Upper lobe of left lung (tissue), 6 donors: Measurements from ENCODE around the gene NCOA1. TPM values are rescaled to one million over a fixed set of nuclear protein-coding genes. Genes with fewer than 3 reads are reported as not detected.

Source experiments
- ATAC-seq, 2 donors: fragments of 200-7000 bp; cut with Tn5 transposase; one replicate each; pipeline ENCODE4 v1.9.1; 2022; ENCODE audit warnings: mild to moderate bottlenecking in 2 of 2, moderate library complexity in 2 of 2; ENCODE audit not compliant: low FRiP score in 2 of 2
- DNase-seq, 2 donors: peaks; one replicate each; pipeline ENCODE4 v3.0.0-alpha.2; 2019 to 2020
- H3K27ac ChIP-seq, 4 donors: fragments of 200-600 bp; sonication (generic); one replicate each; pipeline ENCODE4 v1.5.1; 2016 to 2019
- H3K27me3 ChIP-seq, 4 donors: fragments of 200-600 bp; sonication (generic); one replicate each; pipeline ENCODE4 v1.5.1; 2017 to 2019
- H3K36me3 ChIP-seq, 4 donors: fragments of 200-600 bp; sonication (generic); one replicate each; pipeline ENCODE4 v1.5.1; 2016 to 2019
- H3K4me1 ChIP-seq, 4 donors: fragments of 200-600 bp; sonication (generic); one replicate each; pipeline ENCODE4 v1.5.1; 2018 to 2019
- H3K4me3 ChIP-seq, 4 donors: fragments of 200-600 bp; sonication (generic); one replicate each; pipeline ENCODE4 v1.5.1; 2017 to 2019; ENCODE audit warnings: mild to moderate bottlenecking in 2 of 4, moderate library complexity in 1 of 4
- H3K9me3 ChIP-seq, 4 donors: fragments of 200-600 bp; sonication (generic); one replicate each; pipeline ENCODE4 v1.5.1; 2018 to 2019
- EP300 ChIP-seq, 4 donors: sonication (generic); formaldehyde crosslinking; IDR thresholded peaks; one replicate each; pipeline ENCODE4 v1.5.1; 2017; ENCODE audit warnings: antibody characterized with exemption in 4 of 4, control low read depth in 2 of 4
- POLR2A ChIP-seq, 4 donors: fragments of 450-650 bp; IDR thresholded peaks; one replicate each; pipeline ENCODE4 v1.5.1; 2016 to 2017; ENCODE audit warnings: antibody characterized with exemption in 4 of 4, mild to moderate bottlenecking in 2 of 4
- POLR2AphosphoS5 ChIP-seq, 2 donors: sonication (generic); formaldehyde crosslinking; IDR thresholded peaks; one replicate each; pipeline ENCODE4 v1.5.1; 2017; ENCODE audit warnings: antibody characterized with exemption in 2 of 2
- WGBS, 2 donors: methylation state at CpG; one replicate each; pipeline ENCODE4 v1.1.5; 2017 to 2018; 5-methylcytosine and 5-hydroxymethylcytosine counted together
- total RNA-seq, 6 donors: library from RNA; depleted of rRNA in 4 of 6; stranded (reverse); fragments of >200 nt in 4 of 6; gene quantifications; one replicate each; pipeline versions ENCODE4 v1.1.0 to v1.2.1, GENCODE V29; 2016 to 2021
- TF ChIP-seq, protein P1 (sequence below), 6 experiments: fragments of 450-650 bp in 4 of 6; fragments of 200-600 bp in 2 of 6; sonication (generic) in 2 of 6; IDR thresholded peaks; one replicate each; pipeline ENCODE4 v1.5.1; 2016 to 2019; ENCODE audit warnings: antibody characterized with exemption in 6 of 6
- donor health status: DM: no; HTN: no; CAD: no; lungs with moderate emphysema.
- donor health status: DM: no; HTN: yes; CAD: no; lungs with severe emphysema.

The NCOA1 gene
- total RNA-seq, 6 donors from 2014 or later: 38.3 to 68.1 (median 42.5) TPM

DNA sequence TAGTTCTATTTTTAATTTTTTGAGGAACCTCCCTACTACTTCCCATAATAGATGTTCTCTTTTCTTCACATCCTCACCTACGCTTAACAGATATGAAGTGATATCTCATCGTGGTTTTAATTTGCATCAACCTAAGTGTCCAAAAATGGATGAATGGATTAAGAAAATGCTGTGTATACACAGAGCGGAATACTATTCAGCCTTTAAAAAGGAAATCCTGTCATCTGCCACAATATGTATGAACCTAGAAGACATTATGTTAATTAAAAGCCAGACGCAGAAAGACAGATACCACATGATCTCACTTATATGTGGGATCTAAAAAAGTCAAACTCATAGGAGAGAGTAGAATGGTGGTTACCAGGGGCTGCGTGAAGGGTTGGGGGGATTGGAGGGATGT is 189.1 kb downstream of the NCOA1 start:
- no peak for ATAC-seq

DNA sequence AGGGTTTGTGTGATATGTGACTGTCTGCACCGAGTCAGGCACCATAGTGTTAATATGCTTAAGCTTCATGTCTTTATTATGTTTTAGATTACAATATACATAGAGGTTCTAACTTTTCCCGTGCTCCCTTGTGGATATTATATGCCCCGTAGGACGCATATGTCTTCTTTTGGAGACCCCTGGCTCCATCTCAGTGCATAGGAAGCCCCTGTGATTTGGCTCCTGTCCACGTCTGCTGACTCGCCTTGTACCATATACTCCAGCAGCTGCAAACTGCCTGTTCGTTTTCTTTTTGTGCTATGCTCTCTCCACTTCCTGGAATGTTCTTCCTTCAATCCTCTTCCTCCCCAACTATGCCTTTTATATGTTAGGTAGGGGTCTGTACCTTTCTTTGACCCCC is 191.2 kb downstream of the NCOA1 start:
- ATAC-seq: no peak
- Histone ChIP-seq H3K27me3 (no peaks in the 10 kb centered on the region), H3K36me3 (peaks cover 0 to 5% (median 2%) of the 10 kb centered on the region in 4 donors), H3K9me3 (no peaks in the 10 kb centered on the region), H3K4me3 (no peak overlapping the region), H3K27ac (no peak overlapping the region), H3K4me1 (no peaks in the 10 kb centered on the region)
- no peak for DNase-seq
- WGBS, 2 donors: 68 to 80% methylated on average over 7 of the region's 7 CpGs
- TF ChIP-seq POLR2AphosphoS5 (IDR thresholded peaks at IDR 0.05): no peak
- TF ChIP-seq, protein P1, sequence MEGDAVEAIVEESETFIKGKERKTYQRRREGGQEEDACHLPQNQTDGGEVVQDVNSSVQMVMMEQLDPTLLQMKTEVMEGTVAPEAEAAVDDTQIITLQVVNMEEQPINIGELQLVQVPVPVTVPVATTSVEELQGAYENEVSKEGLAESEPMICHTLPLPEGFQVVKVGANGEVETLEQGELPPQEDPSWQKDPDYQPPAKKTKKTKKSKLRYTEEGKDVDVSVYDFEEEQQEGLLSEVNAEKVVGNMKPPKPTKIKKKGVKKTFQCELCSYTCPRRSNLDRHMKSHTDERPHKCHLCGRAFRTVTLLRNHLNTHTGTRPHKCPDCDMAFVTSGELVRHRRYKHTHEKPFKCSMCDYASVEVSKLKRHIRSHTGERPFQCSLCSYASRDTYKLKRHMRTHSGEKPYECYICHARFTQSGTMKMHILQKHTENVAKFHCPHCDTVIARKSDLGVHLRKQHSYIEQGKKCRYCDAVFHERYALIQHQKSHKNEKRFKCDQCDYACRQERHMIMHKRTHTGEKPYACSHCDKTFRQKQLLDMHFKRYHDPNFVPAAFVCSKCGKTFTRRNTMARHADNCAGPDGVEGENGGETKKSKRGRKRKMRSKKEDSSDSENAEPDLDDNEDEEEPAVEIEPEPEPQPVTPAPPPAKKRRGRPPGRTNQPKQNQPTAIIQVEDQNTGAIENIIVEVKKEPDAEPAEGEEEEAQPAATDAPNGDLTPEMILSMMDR (IDR thresholded peaks at IDR 0.05): no peak
- no peak for TF ChIP-seq POLR2A (IDR thresholded peaks at IDR 0.05)
- TF ChIP-seq EP300 (IDR thresholded peaks at IDR 0.05): no peak

More for the DNA sequence above, 189.1 kb downstream of the NCOA1 start:
- Histone ChIP-seq H3K36me3 (peaks cover 0 to 5% (median 0%) of the 10 kb centered on the region in 4 donors), H3K27ac (no peak overlapping the region), H3K27me3 (no peaks in the 10 kb centered on the region), H3K4me1 (no peaks in the 10 kb centered on the region), H3K9me3 (no peaks in the 10 kb centered on the region), H3K4me3 (no peak overlapping the region)
- TF ChIP-seq POLR2AphosphoS5 (IDR thresholded peaks at IDR 0.05) (no peak), POLR2A (IDR thresholded peaks at IDR 0.05) (no peak), EP300 (IDR thresholded peaks at IDR 0.05) (no peak)
- TF ChIP-seq, protein P1 (IDR thresholded peaks at IDR 0.05): no peak
- no peak for DNase-seq
- WGBS, 2 donors: 94% methylated on average over 5 of the region's 5 CpGs

DNA sequence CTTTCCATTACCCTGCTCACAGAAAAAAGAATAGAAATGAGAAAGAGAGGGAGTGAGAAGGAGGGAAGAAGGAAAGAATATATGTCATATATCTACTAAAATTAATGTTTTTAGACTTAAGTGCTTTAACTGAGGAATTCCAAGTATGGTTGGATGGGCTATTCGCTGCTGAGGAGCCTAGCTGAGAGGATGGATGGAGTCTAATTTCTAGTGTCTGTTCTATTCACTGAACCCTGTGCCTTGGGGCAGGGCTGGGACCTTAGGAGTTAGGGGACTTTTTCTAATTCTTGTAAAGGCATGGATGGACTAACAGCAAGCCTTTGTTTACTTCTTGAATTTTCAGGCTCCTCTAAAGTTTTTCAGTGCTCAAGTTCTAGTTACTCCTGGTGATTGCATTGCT is 192.4 kb downstream of the NCOA1 start:
- no peak for TF ChIP-seq EP300 (IDR thresholded peaks at IDR 0.05)
- TF ChIP-seq POLR2A (IDR thresholded peaks at IDR 0.05): no peak
- TF ChIP-seq, protein P1 (IDR thresholded peaks at IDR 0.05): no peak
- no peak for TF ChIP-seq POLR2AphosphoS5 (IDR thresholded peaks at IDR 0.05)
- H3K9me3 ChIP-seq: no peaks in the 10 kb centered on the region
- DNase-seq (no peak), ATAC-seq (no peak)
- no peaks in the 10 kb centered on the region for H3K4me1 ChIP-seq
- WGBS, 2 donors: 95% methylated on average over 1 of the region's 1 CpG
- H3K27me3 ChIP-seq: no peaks in the 10 kb centered on the region
- no peak overlapping the region for H3K27ac ChIP-seq
- peaks cover 0 to 6% (median 0%) of the 10 kb centered on the region in 4 donors for H3K36me3 ChIP-seq
- no peak overlapping the region for H3K4me3 ChIP-seq

DNA sequence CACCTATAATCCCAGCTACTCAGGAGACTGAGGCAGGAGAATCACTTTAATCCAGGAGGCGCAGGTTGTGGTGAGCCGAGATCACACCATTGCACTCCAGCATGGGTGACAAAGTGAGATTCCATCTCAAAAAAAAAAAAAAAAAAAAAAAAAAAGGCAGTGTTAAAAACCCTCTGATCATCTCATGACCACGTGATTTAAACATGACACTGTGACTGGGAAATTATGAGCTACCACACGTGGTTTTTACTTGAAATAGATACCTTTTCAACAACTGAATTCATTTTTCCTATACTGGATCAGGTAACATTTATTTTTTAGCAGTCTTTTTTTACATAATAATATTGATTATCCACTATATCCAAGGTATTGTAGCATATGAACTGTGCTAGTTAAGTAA is 199.5 kb downstream of the NCOA1 start:
- DNase-seq (no peak), ATAC-seq (no peak)
- Histone ChIP-seq H3K4me3 (no peak overlapping the region), H3K9me3 (no peaks in the 10 kb centered on the region), H3K4me1 (no peaks in the 10 kb centered on the region), H3K36me3 (peaks cover 0 to 5% (median 2%) of the 10 kb centered on the region in 4 donors), H3K27ac (no peak overlapping the region), H3K27me3 (no peaks in the 10 kb centered on the region)
- TF ChIP-seq, protein P1 (IDR thresholded peaks at IDR 0.05): no peak
- no peak for TF ChIP-seq POLR2A (IDR thresholded peaks at IDR 0.05)
- TF ChIP-seq EP300 (IDR thresholded peaks at IDR 0.05): no peak
- no peak for TF ChIP-seq POLR2AphosphoS5 (IDR thresholded peaks at IDR 0.05)
- WGBS, 2 donors: 94 to 95% methylated on average over 4 of the region's 4 CpGs

DNA sequence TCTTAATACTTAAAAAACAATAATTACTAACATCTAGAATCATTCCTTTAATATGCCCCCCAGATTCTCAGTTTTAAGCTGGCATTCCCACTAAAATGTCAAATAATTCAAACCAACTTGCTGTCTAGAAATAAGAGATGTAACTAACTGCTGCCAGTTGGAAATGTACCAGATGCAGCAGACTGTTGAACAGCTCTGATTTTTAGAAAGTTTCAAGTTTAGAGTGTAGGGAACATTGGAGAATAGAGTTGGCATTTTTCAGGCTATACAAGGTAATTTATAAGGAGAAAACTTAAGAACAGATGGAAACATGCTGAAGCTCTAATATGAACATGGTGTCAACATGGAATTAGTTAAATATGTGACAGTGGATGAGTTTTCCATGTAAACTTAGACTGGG is 200.8 kb downstream of the NCOA1 start:
- Histone ChIP-seq H3K27ac (no peak overlapping the region), H3K9me3 (no peaks in the 10 kb centered on the region), H3K27me3 (no peaks in the 10 kb centered on the region), H3K4me1 (no peaks in the 10 kb centered on the region), H3K36me3 (peaks cover 0 to 3% (median 2%) of the 10 kb centered on the region in 4 donors), H3K4me3 (no peak overlapping the region)
- TF ChIP-seq EP300 (IDR thresholded peaks at IDR 0.05) (no peak), POLR2A (IDR thresholded peaks at IDR 0.05) (no peak), POLR2AphosphoS5 (IDR thresholded peaks at IDR 0.05) (no peak)
- TF ChIP-seq, protein P1 (IDR thresholded peaks at IDR 0.05): no peak
- DNase-seq (no peak), ATAC-seq (no peak)
